CMK (cell line): ENCODE results near the gene FAM25C.
"Not testable (repeated sequence)": the region's sequence is repeated elsewhere in the genome, so short reads cannot be mapped to it uniquely, and the experiment has no call there.

Experiments used
- DNase-seq: peaks from one replicate; pipeline ENCODE4 v3.0.0-alpha.2; 2010; ENCODE audit warnings: low read depth

The FAM25C gene

GRCh38 chr10:47999691-48000090 lies at the start of gene FAM25C:
Gene FAM25C (minus strand): TSS chr10:47999791. CDS start chr10:47999765, 26 bp downstream.
- not testable (repeated sequence) for DNase-seq

GRCh38 chr10:48044557-48044956 lies 45.0 kb upstream of the FAM25C start:
- DNase-seq: not testable (repeated sequence)

- DNase-seq: not testable (repeated sequence)
These were observed 31.8 kb upstream of the FAM25C start for GRCh38 chr10:48031390-48031789.

- DNase-seq: not testable (repeated sequence)
These were observed 2.7 kb upstream of the FAM25C start for GRCh38 chr10:48002306-48002705.

- DNase-seq: not testable (repeated sequence)
These were observed 5.5 kb downstream of the FAM25C start for GRCh38 chr10:47994045-47994444.

GRCh38 chr10:47992560-47992959 lies 7.0 kb downstream of the FAM25C start:
- not testable (repeated sequence) for DNase-seq

GRCh38 chr10:47991706-47992105 lies 7.9 kb downstream of the FAM25C start:
- DNase-seq: not testable (repeated sequence)

- DNase-seq: not testable (repeated sequence)
These were observed 9.5 kb downstream of the FAM25C start for GRCh38 chr10:47990097-47990496.

GRCh38 chr10:47989542-47989950 lies 10.0 kb downstream of the FAM25C start:
- not testable (repeated sequence) for DNase-seq

GRCh38 chr10:47988718-47989541 lies 10.7 kb downstream of the FAM25C start:
- DNase-seq: not testable (repeated sequence)

GRCh38 chr10:47987952-47988351 lies 11.6 kb downstream of the FAM25C start:
- not testable (repeated sequence) for DNase-seq

GRCh38 chr10:47986413-47987230 lies 13.0 kb downstream of the FAM25C start:
- not testable (repeated sequence) for DNase-seq

- DNase-seq: not testable (repeated sequence)
These were observed 24.2 kb downstream of the FAM25C start for GRCh38 chr10:47975409-47975808.

GRCh38 chr10:47973131-47973530 lies 26.5 kb downstream of the FAM25C start:
- DNase-seq: not testable (repeated sequence)

- not testable (repeated sequence) for DNase-seq
These were observed 27.5 kb downstream of the FAM25C start for GRCh38 chr10:47972077-47972476.

GRCh38 chr10:47971598-47971997 lies 28.0 kb downstream of the FAM25C start:
- DNase-seq: not testable (repeated sequence)

- not testable (repeated sequence) for DNase-seq
These were observed 29.5 kb downstream of the FAM25C start for GRCh38 chr10:47970047-47970446.

GRCh38 chr10:47968988-47969387 lies 30.6 kb downstream of the FAM25C start:
- DNase-seq: not testable (repeated sequence)

GRCh38 chr10:47964280-47965063 lies 35.1 kb downstream of the FAM25C start:
- not testable (repeated sequence) for DNase-seq

GRCh38 chr10:47962785-47963184 lies 36.8 kb downstream of the FAM25C start:
- DNase-seq: not testable (repeated sequence)

GRCh38 chr10:47960699-47961098 lies 38.9 kb downstream of the FAM25C start:
- not testable (repeated sequence) for DNase-seq

- DNase-seq: not testable (repeated sequence)
These were observed 39.9 kb downstream of the FAM25C start for GRCh38 chr10:47959677-47960076.
